Trophoblast cell (in vitro differentiated cells and primary cell): ENCODE data around the gene RTP5.

Source experiments
- DNase-seq, 2 donors: peaks; one replicate each; pipeline ENCODE4 v3.0.0-alpha.2; 2016
- H2AFZ ChIP-seq: 2 replicates; pipeline ENCODE4 v1.6.1; 2013; ENCODE audit warnings: low read length, moderate library complexity, mild to moderate bottlenecking; ENCODE audit not compliant: insufficient read depth, poor library complexity
- H2AK5ac ChIP-seq: 2 replicates; pipeline ENCODE4 v1.6.1; 2013; ENCODE audit warnings: mild to moderate bottlenecking, low read length
- H2BK120ac ChIP-seq: 2 replicates; pipeline ENCODE4 v1.6.1; 2013; ENCODE audit warnings: low read length, mild to moderate bottlenecking, moderate library complexity; ENCODE audit not compliant: insufficient read depth, poor library complexity
- H2BK12ac ChIP-seq: 2 replicates; pipeline ENCODE4 v1.6.1; 2013; ENCODE audit warnings: mild to moderate bottlenecking, low read length, moderate library complexity
- H2BK5ac ChIP-seq: 2 replicates; pipeline ENCODE4 v1.6.1; 2013; ENCODE audit warnings: low read length, low read depth, moderate library complexity, mild to moderate bottlenecking; ENCODE audit not compliant: poor library complexity
- H3K14ac ChIP-seq: 2 replicates; pipeline ENCODE4 v1.6.1; 2013; ENCODE audit warnings: mild to moderate bottlenecking, low read length
- H3K18ac ChIP-seq: 2 replicates; pipeline ENCODE4 v1.6.1; 2013; ENCODE audit warnings: mild to moderate bottlenecking, low read length
- H3K23ac ChIP-seq: 2 replicates; pipeline ENCODE4 v1.6.1; 2013; ENCODE audit warnings: low read length
- H3K27ac ChIP-seq: 2 replicates; pipeline ENCODE4 v1.5.1; 2013; ENCODE audit warnings: low read depth, mild to moderate bottlenecking, inconsistent platforms, low read length, moderate library complexity
- H3K27me3 ChIP-seq: 2 replicates; pipeline ENCODE4 v1.6.1; 2013; ENCODE audit warnings: inconsistent platforms, mild to moderate bottlenecking, low read length, moderate library complexity; ENCODE audit not compliant: insufficient read depth
- H3K36me3 ChIP-seq, 2 experiments: 1 replicate in 1 of 2; 2 replicates in 1 of 2; pipeline ENCODE4 v1.6.1; 2013; ENCODE audit warnings: low read length in 2 of 2, mild to moderate bottlenecking in 2 of 2, moderate library complexity in 1 of 2; ENCODE audit not compliant: insufficient read depth in 2 of 2, control insufficient read depth in 1 of 2
- H3K4ac ChIP-seq: 2 replicates; pipeline ENCODE4 v1.6.1; 2013; ENCODE audit warnings: low read depth, mild to moderate bottlenecking, low read length, moderate library complexity
- H3K4me1 ChIP-seq, 2 experiments: 1 replicate in 1 of 2; 2 replicates in 1 of 2; pipeline ENCODE4 v1.6.1; 2013; ENCODE audit warnings: low read length in 2 of 2, mild to moderate bottlenecking in 2 of 2, moderate library complexity in 1 of 2; ENCODE audit not compliant: insufficient read depth in 2 of 2, control insufficient read depth in 1 of 2
- H3K4me2 ChIP-seq: 2 replicates; pipeline ENCODE4 v1.6.1; 2013; ENCODE audit warnings: inconsistent platforms, mild to moderate bottlenecking, low read length, moderate library complexity
- H3K4me3 ChIP-seq: 2 replicates; pipeline ENCODE4 v1.5.1; 2013; ENCODE audit warnings: mild to moderate bottlenecking, low read depth, low read length, inconsistent platforms
- H3K79me1 ChIP-seq: one replicate; pipeline ENCODE4 v1.6.1; 2013; ENCODE audit warnings: low read length
- H3K79me2 ChIP-seq: 2 replicates; pipeline ENCODE4 v1.6.1; 2013; ENCODE audit warnings: low read length, mild to moderate bottlenecking; ENCODE audit not compliant: control insufficient read depth, insufficient read depth, poor library complexity
- H3K9ac ChIP-seq: 2 replicates; pipeline ENCODE4 v1.6.1; 2013; ENCODE audit warnings: mild to moderate bottlenecking, low read length
- H3K9me3 ChIP-seq: 2 replicates; pipeline ENCODE4 v1.6.1; 2013; ENCODE audit warnings: low read depth, mild to moderate bottlenecking, control low read depth, inconsistent platforms, low read length; ENCODE audit not compliant: insufficient read depth
- H4K12ac ChIP-seq: 2 replicates; pipeline ENCODE4 v1.6.1; 2013; ENCODE audit warnings: low read depth, mild to moderate bottlenecking, low read length, moderate library complexity
- H4K8ac ChIP-seq: 2 replicates; pipeline ENCODE4 v1.6.1; 2013; ENCODE audit warnings: low read depth, mild to moderate bottlenecking, low read length, moderate library complexity
- H4K91ac ChIP-seq: one replicate; pipeline ENCODE4 v1.6.1; 2013; ENCODE audit warnings: low read depth, mild to moderate bottlenecking, low read length, moderate library complexity
- WGBS: extraction: QIAGEN DNeasy Blood & Tissue Kit; methylation state at CpG from one replicate; pipeline ENCODE4 v1.1.7; 2013; ENCODE audit warnings: missing lambda C conversion rate; ENCODE audit not compliant: insufficient read length, insufficient coverage; ENCODE audit errors: extremely low coverage; 5-methylcytosine and 5-hydroxymethylcytosine counted together

The RTP5 gene

GRCh38 chr2:241895712-241896641 is 26.4 kb downstream of the RTP5 start:
- no peak overlapping the region for H4K8ac ChIP-seq
- H3K79me1 ChIP-seq: no peaks in the 10 kb centered on the region
- H3K23ac ChIP-seq: no peak overlapping the region
- H3K27ac ChIP-seq: no peak overlapping the region
- no peak overlapping the region for H3K4me2 ChIP-seq
- H2AFZ ChIP-seq: no peak overlapping the region
- no peak overlapping the region for H2BK5ac ChIP-seq
- no peak overlapping the region for H4K12ac ChIP-seq
- H2BK120ac ChIP-seq: no peak overlapping the region
- DNase-seq: peak; percentile 64 to 79
- H2AK5ac ChIP-seq: no peak overlapping the region
- H3K36me3 ChIP-seq: no peaks in the 10 kb centered on the region
- H4K91ac ChIP-seq: no peak overlapping the region
- H3K4ac ChIP-seq: no peak overlapping the region
- H2BK12ac ChIP-seq: no peak overlapping the region
- H3K14ac ChIP-seq: no peak overlapping the region
- H3K18ac ChIP-seq: no peak overlapping the region
- H3K4me3 ChIP-seq: no peak overlapping the region
- no CpG with 5 or more reads among the region's 26 CpGs for WGBS
- H3K9me3 ChIP-seq: no peaks in the 10 kb centered on the region
- H3K9ac ChIP-seq: no peak overlapping the region
- H3K27me3 ChIP-seq: no peaks in the 10 kb centered on the region
- no peaks in the 10 kb centered on the region for H3K4me1 ChIP-seq
- H3K79me2 ChIP-seq: no peaks in the 10 kb centered on the region

GRCh38 chr2:241896746-241897201 is 27.2 kb downstream of the RTP5 start:
- Histone ChIP-seq H2AFZ (no peak overlapping the region), H4K8ac (no peak overlapping the region), H4K12ac (no peak overlapping the region), H3K9ac (no peak overlapping the region), H3K4me2 (no peak overlapping the region), H2BK12ac (no peak overlapping the region), H3K9me3 (peaks cover under 1% of the 10 kb centered on the region), H3K23ac (no peak overlapping the region), H2BK120ac (no peak overlapping the region), H3K18ac (no peak overlapping the region), H3K4ac (no peak overlapping the region), H3K27me3 (no peaks in the 10 kb centered on the region), H3K79me2 (no peaks in the 10 kb centered on the region), H2BK5ac (no peak overlapping the region), H3K27ac (no peak overlapping the region), H3K14ac (no peak overlapping the region), H3K4me1 (peaks cover 3 to 4% of the 10 kb centered on the region in 2 experiments), H2AK5ac (no peak overlapping the region), H3K79me1 (no peaks in the 10 kb centered on the region), H3K4me3 (no peak overlapping the region), H3K36me3 (no peaks in the 10 kb centered on the region), H4K91ac (no peak overlapping the region)
- no CpG with 5 or more reads among the region's 10 CpGs for WGBS
- DNase-seq: no peak

DNA sequence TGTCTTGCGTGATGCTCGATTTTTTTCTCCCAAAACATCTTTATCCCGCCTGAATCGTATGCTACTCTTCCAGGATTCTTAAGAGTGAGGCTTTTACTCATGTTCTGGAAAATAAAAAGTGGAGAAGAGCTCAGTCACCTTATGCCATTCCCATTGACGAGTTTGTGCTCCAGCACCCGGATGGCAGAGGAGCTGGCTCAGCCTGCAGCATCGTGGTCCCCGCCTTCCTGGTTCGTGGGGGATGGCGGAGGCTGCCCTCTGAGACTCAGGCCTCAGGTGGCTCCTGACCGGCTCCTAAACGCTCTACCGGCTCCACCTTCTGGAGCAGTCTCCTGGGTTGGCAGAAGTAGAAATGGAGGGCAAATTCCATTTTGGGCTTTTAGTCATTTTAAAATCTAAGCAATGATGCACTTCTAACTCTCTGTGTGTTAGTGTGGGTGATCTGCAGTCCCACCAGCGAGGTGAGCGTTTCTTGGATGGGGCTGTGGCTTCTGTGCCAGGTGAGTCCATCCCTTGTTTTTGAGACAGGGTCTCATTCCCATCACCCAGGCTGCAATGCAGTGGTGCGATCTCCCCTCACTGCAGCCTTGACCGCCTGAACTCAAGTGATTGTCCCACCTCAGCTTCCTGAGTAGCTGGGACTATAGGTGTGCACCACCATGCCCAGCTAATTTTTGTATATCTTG is 27.8 kb downstream of the RTP5 start:
- Histone ChIP-seq H2BK12ac (no peak overlapping the region), H3K23ac (no peak overlapping the region), H4K12ac (no peak overlapping the region), H2AK5ac (no peak overlapping the region), H3K36me3 (no peaks in the 10 kb centered on the region), H2AFZ (no peak overlapping the region), H4K91ac (no peak overlapping the region), H3K79me2 (no peaks in the 10 kb centered on the region), H3K27ac (no peak overlapping the region), H2BK5ac (no peak overlapping the region), H3K79me1 (no peaks in the 10 kb centered on the region), H3K4me2 (no peak overlapping the region), H4K8ac (no peak overlapping the region), H3K14ac (no peak overlapping the region), H3K9ac (no peak overlapping the region), H3K4me3 (no peak overlapping the region), H3K9me3 (peaks cover 3% of the 10 kb centered on the region), H3K18ac (no peak overlapping the region), H3K4me1 (peaks cover 3 to 8% of the 10 kb centered on the region in 2 experiments), H3K27me3 (peaks cover 1% of the 10 kb centered on the region), H2BK120ac (no peak overlapping the region), H3K4ac (no peak overlapping the region)
- DNase-seq: no peak
- no CpG with 5 or more reads among the region's 17 CpGs for WGBS

DNA sequence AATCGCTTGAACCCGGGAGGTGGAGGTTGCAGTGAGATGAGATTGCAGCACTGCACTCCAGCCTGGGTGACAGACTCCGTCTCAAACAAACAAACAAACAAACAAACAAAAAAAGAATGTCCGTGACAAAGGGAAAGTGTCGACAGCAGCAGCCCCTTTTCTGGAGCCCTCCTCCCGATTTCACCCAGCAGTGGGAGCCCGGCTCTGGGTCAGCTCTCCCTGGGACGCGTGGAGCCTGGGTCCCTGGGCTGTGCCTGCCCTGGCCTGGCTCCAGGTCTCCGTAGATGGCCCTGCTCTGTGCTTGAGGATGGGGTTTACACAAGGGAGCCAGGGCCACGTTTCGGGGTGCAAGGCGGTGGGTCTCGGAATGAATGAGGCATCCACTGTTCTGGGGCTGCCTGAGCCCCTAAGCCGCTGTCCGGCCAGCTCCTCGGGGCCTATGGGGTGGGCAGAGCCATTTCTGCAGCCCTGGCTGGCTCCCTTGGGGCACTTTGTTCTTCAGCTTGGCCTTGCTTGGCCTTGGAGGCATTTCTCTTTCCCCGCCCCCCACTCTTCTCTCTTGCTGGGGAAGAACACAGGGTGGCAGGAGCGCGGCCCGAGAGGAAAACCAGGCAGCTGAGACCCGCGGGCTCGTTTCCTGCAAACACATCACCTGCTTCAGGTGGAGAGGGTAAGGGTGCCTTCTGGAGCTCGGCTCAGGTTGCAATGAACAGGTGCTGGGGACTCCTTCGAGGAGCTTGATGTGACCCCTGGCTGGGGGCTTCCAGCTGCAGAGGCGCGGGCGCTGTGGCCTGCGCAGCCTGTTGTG is 29.1 kb downstream of the RTP5 start:
- H3K14ac ChIP-seq: no peak overlapping the region

More for the DNA sequence above, 29.1 kb downstream of the RTP5 start:
- no peak for DNase-seq
- Histone ChIP-seq H3K18ac (no peak overlapping the region), H3K79me1 (no peaks in the 10 kb centered on the region), H3K4me3 (no peak overlapping the region), H3K27me3 (peaks cover 5% of the 10 kb centered on the region), H3K9me3 (peaks cover 4% of the 10 kb centered on the region), H3K27ac (no peak overlapping the region), H3K79me2 (no peaks in the 10 kb centered on the region), H2AFZ (no peak overlapping the region), H3K23ac (no peak overlapping the region), H3K4me2 (no peak overlapping the region), H2BK120ac (no peak overlapping the region), H3K4ac (no peak overlapping the region), H2AK5ac (no peak overlapping the region), H4K91ac (no peak overlapping the region), H3K9ac (no peak overlapping the region), H2BK5ac (no peak overlapping the region), H3K36me3 (no peaks in the 10 kb centered on the region), H4K12ac (no peak overlapping the region), H3K4me1 (peaks cover 3 to 8% of the 10 kb centered on the region in 2 experiments), H4K8ac (no peak overlapping the region), H2BK12ac (no peak overlapping the region)
- no CpG with 5 or more reads among the region's 30 CpGs for WGBS
